ENCODE measurements around the gene TMEM87A. TPM values are rescaled to one million over a fixed set of nuclear protein-coding genes. Genes with fewer than 3 reads are reported as not detected.

TMEM87A gene
- total and polyA plus RNA-seq, 2 of the 4 experiments (the other 2 are of a cell fraction), result 16.6 to 45.3 TPM

- Histone ChIP-seq H3K14ac (replicated peaks; ENCODE audit: low read depth, low read length) (no peak overlapping the region), H3K4me1 (ENCODE audit: control insufficient read depth, insufficient read depth, low read length) (peaks cover 3% of the 10 kb centered on the region; the same call in 1 of the 2 replicates), H3K9me3 (ENCODE audit: control insufficient read depth, insufficient read depth, low read length) (no peaks in the 10 kb centered on the region), H3K4me3 (ENCODE audit: insufficient read depth, low read depth, low read length) (no peak overlapping the region), H2BK120ac (ENCODE audit: low read depth, low read length) (no peak overlapping the region), H3K9ac (ENCODE audit: low read depth, low read length) (no peak overlapping the region), H3K9me1 (ENCODE audit: insufficient read depth, low read length) (0 out of 2 replicates have a peak, but pooled peaks cover 2% of the 10 kb centered on the region), H3K27ac (ENCODE audit: insufficient read depth, low read length) (no peak overlapping the region), H2AK9ac (replicated peaks; ENCODE audit: low read depth, low read length, poor library complexity) (no peak overlapping the region), H4K91ac (ENCODE audit: insufficient read depth, low read depth, low read length) (no peak overlapping the region), H2AFZ (replicated peaks; ENCODE audit: low read length, poor library complexity) (no peak overlapping the region), H2BK20ac (ENCODE audit: low read depth, low read length) (no peak overlapping the region), H3K36me3 (ENCODE audit: control insufficient read depth, insufficient read depth, low read length) (peaks cover 3% of the 10 kb centered on the region; the same call in 1 of the 2 replicates), H3K56ac (ENCODE audit: extremely low read depth, insufficient read depth, low read length) (no peak overlapping the region), H2BK5ac (ENCODE audit: low read depth, low read length, poor library complexity, severe bottlenecking) (no peak overlapping the region), H2AK5ac (ENCODE audit: low read depth, low read length) (no peak overlapping the region), H2BK15ac (ENCODE audit: low read depth, low read length) (no peak overlapping the region), H3K79me1 (ENCODE audit: low read depth in 1 of 2, low read length in 2 of 2) (no peaks in the 10 kb centered on the region), H3K4me2 (ENCODE audit: low read depth, low read length) (no peak overlapping the region), H4K5ac (ENCODE audit: low read depth, low read length) (no peak overlapping the region), H4K20me1 (ENCODE audit: insufficient read depth, low read length) (no peaks in the 10 kb centered on the region), H3K4ac (ENCODE audit: low read depth, low read length) (no peak overlapping the region), H3K27me3 (ENCODE audit: control insufficient read depth, insufficient read depth, low read length) (no peaks in the 10 kb centered on the region), H3K18ac (ENCODE audit: low read depth, low read length) (no peak overlapping the region), H3K23ac (ENCODE audit: low read depth, low read length) (peak overlapping the region; percentile 40; the same call in 1 of the 2 replicates), H4K8ac (ENCODE audit: low read depth in 2 of 2, low read length in 2 of 2) (no peak overlapping the region)
- no TSS peak for BruUV-seq (replicated peaks)
- in situ Hi-C loops (cut with MboI; ENCODE audit: low sequenced_read_pairs), result no loop called here
- ATAC-seq (ENCODE audit: low read depth), result no peak
- POLR2A ChIA-PET (ENCODE audit: unreplicated experiment), result no interaction called here
- CTCF ChIA-PET, result no interaction called here
- intact Hi-C loops (cut with micrococcal nuclease), result loop anchor here (1.0 kb wide), 1 partner anchor 35 kb away; no protein-coding TSS in a partner anchor
- no peak for DNase-seq
- dilution Hi-C loops (cut with HindIII; ENCODE audit: low sequenced_read_pairs, unreplicated experiment), result no loop called here
- no CpG with 5 or more reads among the region's 1 CpG for WGBS, 2 experiments (ENCODE audit: extremely low coverage in 2 of 2, insufficient read length in 1 of 2)
- TF ChIP-seq MAZ (IDR thresholded peaks at IDR 0.05; ENCODE audit: borderline replicate concordance, low read depth, low read length) (no peak), POLR2A (IDR thresholded peaks at IDR 0.05; ENCODE audit: low read depth, low read length) (no peak), RFX5 (IDR thresholded peaks at IDR 0.05; ENCODE audit: low read depth, low read length) (no peak), SMC3 (IDR thresholded peaks at IDR 0.05; ENCODE audit: low read depth, low read length) (no peak), MXI1 (IDR thresholded peaks at IDR 0.05; ENCODE audit: borderline replicate concordance, low read depth, low read length) (no peak), RAD21 (IDR thresholded peaks at IDR 0.05; ENCODE audit: low read length) (no peak), MAFK (IDR thresholded peaks at IDR 0.05; ENCODE audit: low read depth, low read length) (no peak), RCOR1 (IDR thresholded peaks at IDR 0.05; ENCODE audit: insufficient replicate concordance, low read length) (no peak), CEBPB (IDR thresholded peaks at IDR 0.05; ENCODE audit: low read depth, low read length) (no peak), ELK1 (IDR thresholded peaks at IDR 0.05; ENCODE audit: borderline replicate concordance, low read depth, low read length) (no peak), CTCF (conservative IDR thresholded peaks at IDR 0.05; ENCODE audit: low read depth, low read length) (no peak), USF2 (IDR thresholded peaks at IDR 0.05; ENCODE audit: low read depth, low read length) (no peak), BHLHE40 (IDR thresholded peaks at IDR 0.05; ENCODE audit: low read depth, low read length) (no peak), FOS (IDR thresholded peaks at IDR 0.05; ENCODE audit: low read depth, low read length) (no peak), CHD1 (IDR thresholded peaks at IDR 0.05; ENCODE audit: low read depth, low read length) (no peak), NFE2L2 (IDR thresholded peaks at IDR 0.05; ENCODE audit: low read depth, low read length) (no peak)
These were observed 15.9 kb upstream of the TMEM87A start for GRCh38 chr15:42289166-42289565.

All from IMR-90 (cell line).